PC-3 (cell line): Measurements from ENCODE around the gene SERINC4. TPM values are rescaled to one million over a fixed set of nuclear protein-coding genes. Genes with fewer than 3 reads are reported as not detected.

Experiments used
- ATAC-seq: fragments of 200-7000 bp; cut with Tn5 transposase; 2 replicates; pipeline ENCODE4 v1.9.1; 2020; ENCODE audit warnings: mild to moderate bottlenecking, moderate library complexity
- BruUV-seq: library from RNA; stranded (reverse); fragments of 400-500 nt; replicated peaks from 2 replicates; lab custom pipeline; 2021; lab: Mats Ljungman, UMichigan
- CTCF ChIA-PET: fragments of 300-600 bp; sonication (Branson Sonifier 250); formaldehyde crosslinking; loops from one replicate; lab custom pipeline; 2022; ENCODE audit warnings: antibody characterized with exemption; lab: Charles Lee
- POLR2A ChIA-PET: fragments of 300-600 bp; sonication (Branson Sonifier 250); formaldehyde crosslinking; loops from one replicate; lab custom pipeline; 2022; ENCODE audit warnings: antibody characterized with exemption; ENCODE audit not compliant: unreplicated experiment; lab: Charles Lee
- DNase-seq: peaks from one replicate; pipeline ENCODE4 v3.0.0-alpha.2; 2015
- H2AFZ ChIP-seq: fragments of 300-600 bp; sonication (generic); 2 replicates; pipeline ENCODE4 v1.6.0; 2016; ENCODE audit warnings: antibody characterized with exemption, low read length
- H3F3A ChIP-seq: fragments of 300-600 bp; sonication (generic); one replicate; pipeline ENCODE4 v1.6.0; 2017; ENCODE audit warnings: antibody characterized with exemption, low read length, control low read depth, mild to moderate bottlenecking; ENCODE audit not compliant: unreplicated experiment
- H3K27ac ChIP-seq: fragments of 300-600 bp; sonication (generic); 2 replicates; pipeline ENCODE4 v1.5.1; 2016; ENCODE audit warnings: mild to moderate bottlenecking, low read length
- H3K27me3 ChIP-seq: fragments of 300-600 bp; sonication (generic); 2 replicates; pipeline ENCODE4 v1.6.1; 2016; ENCODE audit warnings: low read length, mixed read lengths
- H3K36me3 ChIP-seq: fragments of 300-600 bp; sonication (generic); 2 replicates; pipeline ENCODE4 v1.6.1; 2016; ENCODE audit warnings: low read depth, mixed run types, low read length, mixed read lengths
- H3K4me1 ChIP-seq: fragments of 300-600 bp; sonication (generic); 2 replicates; pipeline ENCODE4 v1.5.1; 2016; ENCODE audit warnings: low read length; ENCODE audit not compliant: insufficient read depth
- H3K4me2 ChIP-seq: fragments of 300-600 bp; sonication (generic); 2 replicates; pipeline ENCODE4 v1.6.0; 2016; ENCODE audit warnings: low read length
- H3K4me3 ChIP-seq: fragments of 300-600 bp; sonication (generic); 2 replicates; pipeline ENCODE4 v1.5.1; 2016; ENCODE audit warnings: mild to moderate bottlenecking, low read length, mixed read lengths
- H3K79me2 ChIP-seq: fragments of 300-600 bp; sonication (generic); 2 replicates; pipeline ENCODE4 v1.6.1; 2017; ENCODE audit warnings: low read length, mixed read lengths
- H3K9ac ChIP-seq: fragments of 300-600 bp; sonication (generic); 2 replicates; pipeline ENCODE4 v1.6.0; 2016; ENCODE audit warnings: mild to moderate bottlenecking, low read length
- H3K9me2 ChIP-seq: fragments of 300-600 bp; sonication (generic); replicated peaks from 2 replicates; pipeline ENCODE4 v1.6.1; 2016; ENCODE audit warnings: mixed run types, low read length, mixed read lengths
- H3K9me3 ChIP-seq: fragments of 300-600 bp; sonication (generic); 2 replicates; pipeline ENCODE4 v1.6.1; 2016; ENCODE audit warnings: low read length, mixed read lengths
- H4K20me1 ChIP-seq: fragments of 300-600 bp; sonication (generic); 2 replicates; pipeline ENCODE4 v1.6.1; 2016; ENCODE audit warnings: low read length, mixed read lengths
- EZH2 ChIP-seq: fragments of 300-600 bp; sonication (generic); IDR thresholded peaks from one replicate; pipeline ENCODE4 v1.6.1; 2017; ENCODE audit warnings: antibody characterized with exemption, mild to moderate bottlenecking, low read length; ENCODE audit not compliant: unreplicated experiment
- EZH2phosphoT487 ChIP-seq: fragments of 300-600 bp; sonication (generic); IDR thresholded peaks from 2 replicates; pipeline ENCODE4 v1.6.1; 2018; ENCODE audit warnings: mild to moderate bottlenecking, antibody characterized with exemption, low read length, borderline replicate concordance
- intact Hi-C: fragments of 100-400 bp; cut with micrococcal nuclease; formaldehyde crosslinking; loops from 2 replicates; pipeline ENCODE4 v1.9.0; 2023
- total RNA-seq: library from RNA; depleted of rRNA; stranded (reverse); fragments of >200 nt; gene quantifications from 2 replicates; pipeline ENCODE4 v1.2.3, GENCODE V29; 2014
- TF ChIP-seq, protein P1 (sequence below): fragments of 300-600 bp; sonication (generic); conservative IDR thresholded peaks from 2 replicates; pipeline ENCODE4 v1.5.1; 2017; ENCODE audit warnings: antibody characterized with exemption, low read depth, mild to moderate bottlenecking, low read length

Gene SERINC4
- total RNA-seq, 1 experiment from 2014 or later: not detected

DNA sequence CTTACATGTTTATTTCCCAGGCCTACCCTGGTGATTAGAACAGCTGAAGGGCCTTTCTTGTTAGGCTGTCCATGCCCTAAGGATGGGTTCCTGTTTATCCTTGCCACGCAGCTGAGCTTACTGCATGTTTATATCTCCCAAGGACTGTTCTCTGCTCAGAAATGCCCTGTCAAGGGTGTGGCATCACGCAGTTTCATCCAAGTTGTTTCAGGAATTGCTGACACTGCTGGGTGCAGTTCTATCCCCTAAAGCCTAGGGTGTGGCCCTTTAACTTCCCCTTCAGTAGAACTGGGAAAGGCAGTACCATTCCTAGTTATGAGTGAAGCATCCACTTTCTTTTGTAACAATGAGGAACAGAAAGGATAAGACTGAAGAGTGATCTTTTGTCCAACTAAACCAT lies 28.2 kb downstream of the SERINC4 start:
- DNase-seq: no peak
- no peak overlapping the region for H3K27ac ChIP-seq
- no peaks in the 10 kb centered on the region for H3K9me2 ChIP-seq
- ChIA-PET POLR2A (interaction anchor here (0.6 kb wide), 1 partner anchor 39 kb away, joined by 3 read pairs; no protein-coding TSS in a partner anchor), CTCF (no interaction called here)
- no peaks in the 10 kb centered on the region for H4K20me1 ChIP-seq
- H3K9ac ChIP-seq: no peak overlapping the region
- H3K27me3 ChIP-seq: no peaks in the 10 kb centered on the region
- no peak for ATAC-seq
- peaks cover 11% of the 10 kb centered on the region; the same call in 1 of the 2 replicates for H3K4me1 ChIP-seq
- BruUV-seq: no TSS peak
- H3K4me2 ChIP-seq: no peak overlapping the region
- H3F3A ChIP-seq: no peaks in the 10 kb centered on the region
- H3K4me3 ChIP-seq: no peak overlapping the region
- no peaks in the 10 kb centered on the region for H3K9me3 ChIP-seq
- no peak overlapping the region for H2AFZ ChIP-seq
- intact Hi-C loops: no loop called here
- peaks cover 10% of the 10 kb centered on the region; the same call in 1 of the 2 replicates for H3K79me2 ChIP-seq
- TF ChIP-seq, protein P1, sequence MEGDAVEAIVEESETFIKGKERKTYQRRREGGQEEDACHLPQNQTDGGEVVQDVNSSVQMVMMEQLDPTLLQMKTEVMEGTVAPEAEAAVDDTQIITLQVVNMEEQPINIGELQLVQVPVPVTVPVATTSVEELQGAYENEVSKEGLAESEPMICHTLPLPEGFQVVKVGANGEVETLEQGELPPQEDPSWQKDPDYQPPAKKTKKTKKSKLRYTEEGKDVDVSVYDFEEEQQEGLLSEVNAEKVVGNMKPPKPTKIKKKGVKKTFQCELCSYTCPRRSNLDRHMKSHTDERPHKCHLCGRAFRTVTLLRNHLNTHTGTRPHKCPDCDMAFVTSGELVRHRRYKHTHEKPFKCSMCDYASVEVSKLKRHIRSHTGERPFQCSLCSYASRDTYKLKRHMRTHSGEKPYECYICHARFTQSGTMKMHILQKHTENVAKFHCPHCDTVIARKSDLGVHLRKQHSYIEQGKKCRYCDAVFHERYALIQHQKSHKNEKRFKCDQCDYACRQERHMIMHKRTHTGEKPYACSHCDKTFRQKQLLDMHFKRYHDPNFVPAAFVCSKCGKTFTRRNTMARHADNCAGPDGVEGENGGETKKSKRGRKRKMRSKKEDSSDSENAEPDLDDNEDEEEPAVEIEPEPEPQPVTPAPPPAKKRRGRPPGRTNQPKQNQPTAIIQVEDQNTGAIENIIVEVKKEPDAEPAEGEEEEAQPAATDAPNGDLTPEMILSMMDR: no peak
- TF ChIP-seq EZH2 (no peak), EZH2phosphoT487 (no peak)
- H3K36me3 ChIP-seq: peaks cover 57% of the 10 kb centered on the region

DNA sequence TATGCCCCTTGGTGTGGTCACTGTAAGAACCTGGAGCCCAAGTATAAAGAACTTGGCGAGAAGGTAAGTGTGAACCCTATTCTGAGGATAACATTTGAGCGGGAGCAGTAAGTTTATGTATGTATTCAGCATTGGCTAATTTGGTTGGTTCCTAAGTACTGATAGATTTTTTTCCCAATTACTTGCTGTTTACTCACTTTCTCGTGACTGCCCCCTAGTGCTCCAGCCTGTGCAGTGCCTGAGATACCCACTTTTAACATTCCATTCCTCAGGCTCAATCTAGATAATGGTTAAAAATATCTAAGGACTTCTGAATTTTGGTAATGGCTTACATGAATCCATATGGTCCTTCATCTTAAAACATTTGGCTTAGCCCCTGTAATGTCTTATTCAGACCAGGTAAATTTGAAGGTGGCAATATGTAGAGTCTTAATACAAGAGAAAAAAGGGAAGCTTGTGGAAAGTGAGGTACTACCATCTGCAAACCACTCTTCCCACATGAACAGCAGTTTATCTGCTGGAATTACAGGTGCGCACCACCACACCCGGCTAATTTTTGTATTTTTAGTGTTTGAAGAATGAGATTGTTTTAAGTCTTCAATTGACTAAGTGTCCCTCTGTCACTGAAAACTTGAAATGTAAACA lies 30.3 kb downstream of the SERINC4 start:
- Histone ChIP-seq H3K36me3 (peaks cover 77% of the 10 kb centered on the region), H4K20me1 (no peaks in the 10 kb centered on the region), H3K9ac (no peak overlapping the region), H3F3A (no peaks in the 10 kb centered on the region), H3K4me3 (no peak overlapping the region), H3K9me2 (no peaks in the 10 kb centered on the region), H2AFZ (no peak overlapping the region), H3K4me2 (no peak overlapping the region), H3K9me3 (no peaks in the 10 kb centered on the region), H3K27me3 (no peaks in the 10 kb centered on the region), H3K79me2 (no peaks in the 10 kb centered on the region), H3K4me1 (no peaks in the 10 kb centered on the region; the same call in 1 of the 2 replicates), H3K27ac (no peak overlapping the region)
- intact Hi-C loops: no loop called here
- ChIA-PET POLR2A (no interaction called here), CTCF (interaction anchor here (0.6 kb wide), 1 partner anchor 27 kb away, joined by 4 read pairs; no protein-coding TSS in a partner anchor)
- peak; percentile 75 for DNase-seq
- ATAC-seq: peak; percentile 66
- no TSS peak for BruUV-seq
- TF ChIP-seq EZH2: no peak
- no peak for TF ChIP-seq EZH2phosphoT487
- TF ChIP-seq, protein P1: peak; percentile 85
